LNCAP (cell line): ENCODE data around the gene STX16.

Experiments
- CTCF ChIP-seq: fragments of 450-650 bp; IDR thresholded peaks from 2 replicates; pipeline ENCODE4 v1.5.1; 2017; ENCODE audit warnings: mild to moderate bottlenecking

The STX16 gene

DNA sequence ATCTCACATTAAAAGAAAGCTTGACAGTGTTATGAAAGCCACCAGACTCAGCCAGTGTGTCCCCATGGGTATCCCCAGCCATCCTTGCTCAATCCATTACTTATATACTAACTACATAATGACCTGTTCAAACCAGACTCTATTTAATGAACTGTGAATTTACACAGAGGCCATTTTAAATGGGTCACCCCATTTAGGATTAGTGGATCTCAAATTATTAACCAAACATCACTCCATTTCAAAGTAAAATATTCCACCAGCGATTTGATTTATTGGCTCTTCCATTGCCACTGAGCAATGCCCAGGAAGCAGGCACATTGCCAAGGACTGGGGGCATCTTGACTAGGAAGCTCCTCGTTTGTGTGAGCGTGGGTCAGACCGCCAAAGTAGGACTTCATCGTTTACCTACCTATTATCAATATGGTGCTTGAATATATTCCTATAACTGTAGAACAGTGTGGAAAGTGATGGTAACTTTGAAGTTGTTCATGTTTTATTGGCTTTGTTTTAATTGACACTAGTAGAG lies 26.1 kb downstream of the STX16 start:
- TF ChIP-seq CTCF, result no peak

DNA sequence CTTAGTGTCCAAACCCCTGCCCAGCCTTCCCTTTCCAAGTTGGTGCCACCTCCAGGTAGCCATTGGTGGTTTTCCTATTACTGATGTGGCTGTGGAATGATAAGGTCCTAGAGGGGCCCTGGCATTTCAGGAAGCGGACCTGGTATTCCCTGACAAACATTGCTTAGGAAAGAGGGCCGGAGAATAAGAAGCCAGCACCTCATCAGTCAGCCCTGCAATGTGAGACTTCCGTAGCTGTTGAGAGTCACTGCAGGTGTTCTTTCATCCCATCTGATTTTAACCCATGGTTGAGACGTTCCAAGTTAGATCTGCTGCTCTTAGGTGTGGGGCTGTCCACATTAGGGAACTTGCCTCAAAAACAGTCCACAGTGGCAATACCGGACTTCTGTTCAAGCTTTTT lies 26.7 kb downstream of the STX16 start:
- TF ChIP-seq CTCF, result no peak

- TF ChIP-seq CTCF, result no peak
Measured at GRCh38 chr20:58678806-58679205, 27.7 kb downstream of the STX16 start.

DNA sequence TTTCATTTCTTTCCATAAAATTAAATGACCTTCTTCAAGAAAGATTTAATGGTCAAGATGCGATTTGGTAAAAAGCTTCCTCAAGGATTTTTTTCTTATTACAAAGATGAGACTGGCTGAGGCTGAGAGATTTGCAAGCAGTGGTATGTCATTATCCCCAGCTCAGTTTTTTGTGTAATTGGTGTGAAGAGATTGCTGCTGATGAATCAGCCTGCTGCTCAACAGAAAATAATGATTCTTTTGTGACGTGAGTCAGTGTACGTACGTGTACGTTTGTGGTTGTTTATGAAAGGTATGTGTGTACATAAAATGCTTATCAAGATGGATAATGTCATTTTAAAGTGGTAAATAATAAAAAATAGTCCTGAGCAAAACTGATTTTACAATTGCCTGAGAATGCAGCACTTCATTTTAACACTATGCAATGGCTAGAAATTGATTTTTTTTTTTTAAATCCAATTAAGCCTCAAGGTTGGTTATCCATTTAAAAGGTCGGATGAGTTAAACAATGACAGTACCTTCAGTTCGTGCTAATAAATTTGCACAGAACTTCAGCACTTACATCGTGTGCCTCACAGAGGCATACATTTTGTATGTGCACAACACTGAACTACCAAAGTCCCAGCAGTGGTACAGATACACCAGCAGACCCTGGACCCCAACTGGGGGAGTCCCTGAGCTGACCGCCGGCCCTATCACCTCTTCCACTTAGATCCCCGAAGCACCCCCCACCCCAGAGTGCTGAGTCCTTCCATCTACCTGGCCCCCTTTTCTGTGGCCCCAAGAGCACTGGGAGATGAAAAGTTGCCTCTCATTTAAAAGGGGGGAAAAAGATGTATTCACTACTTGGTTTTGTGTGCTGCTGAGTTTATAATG lies 31.8 kb downstream of the STX16 start:
- TF ChIP-seq CTCF, result no peak

DNA sequence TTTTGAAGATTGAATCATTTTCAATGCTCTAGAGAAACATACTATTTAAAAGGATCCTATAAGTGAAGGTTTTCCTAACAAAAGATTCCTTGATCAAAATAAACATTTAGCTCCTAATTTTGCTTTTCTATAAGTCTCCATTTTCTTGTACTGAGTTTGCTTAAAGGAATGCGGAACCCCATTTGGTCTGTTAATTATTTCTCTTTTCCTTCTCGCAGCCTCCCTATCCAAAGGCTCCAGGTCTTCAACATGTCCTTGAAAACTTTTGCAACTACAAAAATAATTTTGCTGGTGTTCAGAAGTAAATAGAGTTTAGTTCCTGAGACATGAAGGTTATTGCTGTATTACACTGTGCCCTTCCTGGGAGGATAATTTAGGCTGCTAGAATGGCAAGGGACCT lies 33.2 kb downstream of the STX16 start:
- TF ChIP-seq CTCF, result no peak

- no peak for TF ChIP-seq CTCF
Measured at GRCh38 chr20:58685988-58686387, 34.9 kb downstream of the STX16 start.

- no peak for TF ChIP-seq CTCF
Measured at GRCh38 chr20:58688414-58688813, 37.3 kb downstream of the STX16 start.
